GM21515 (cell line): ENCODE data around the gene NLN.
"Not testable (repeated sequence)": the region's sequence is repeated elsewhere in the genome, so short reads cannot be mapped to it uniquely, and the experiment has no call there.

ENCODE experiments used
- ATAC-seq: cut with Tn5 transposase; IDR thresholded peaks from one replicate; pipeline ENCODE4 v1.9.1; 2021; ENCODE audit not compliant: unreplicated experiment

Gene NLN

GRCh38 chr5:65769539-65769938 is 47.5 kb downstream of the NLN start:
- no peak for ATAC-seq

GRCh38 chr5:65771266-65771665 is 49.3 kb downstream of the NLN start:
- ATAC-seq, result no peak

GRCh38 chr5:65772963-65773362 is 51.0 kb downstream of the NLN start:
- not testable (repeated sequence) for ATAC-seq

DNA sequence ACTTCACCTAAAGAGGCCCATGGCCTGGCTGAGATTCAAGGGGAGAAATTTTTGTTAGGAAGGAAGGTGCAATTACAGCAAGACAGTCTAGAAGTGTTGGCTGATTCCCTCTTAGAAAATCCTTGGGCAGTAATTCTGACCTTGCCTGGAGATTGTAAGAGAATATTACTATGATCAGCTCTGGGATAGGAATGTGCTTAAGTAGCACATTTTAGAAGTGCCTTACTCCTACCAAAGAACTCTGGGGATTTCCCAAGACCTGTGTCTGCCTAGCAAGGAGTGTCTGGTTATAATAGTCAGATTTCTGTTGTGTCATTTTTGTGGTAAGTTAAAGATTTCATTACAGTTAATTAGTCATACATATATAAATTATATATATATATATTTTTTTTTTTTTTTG is 52.3 kb downstream of the NLN start:
- ATAC-seq, result no peak

DNA sequence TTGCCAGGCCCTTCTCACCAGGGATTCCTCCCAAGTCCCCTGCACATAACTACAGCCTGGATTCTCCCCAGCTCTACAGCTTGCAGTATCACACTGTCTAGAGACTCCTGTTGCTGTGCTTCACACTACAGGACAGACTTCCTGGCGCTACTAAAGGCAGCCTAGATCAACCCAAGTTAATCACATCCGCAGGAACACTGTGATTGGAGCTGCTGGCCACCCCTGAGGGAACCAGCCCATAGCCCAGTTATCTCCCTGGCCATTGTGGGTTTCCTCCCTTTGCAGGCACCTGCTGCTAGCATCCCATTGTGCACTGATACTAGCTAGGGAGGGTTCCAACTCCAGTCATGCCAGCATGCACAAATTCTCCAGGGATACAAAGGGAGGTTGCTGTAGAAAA is 53.5 kb downstream of the NLN start:
- ATAC-seq, result no peak

DNA sequence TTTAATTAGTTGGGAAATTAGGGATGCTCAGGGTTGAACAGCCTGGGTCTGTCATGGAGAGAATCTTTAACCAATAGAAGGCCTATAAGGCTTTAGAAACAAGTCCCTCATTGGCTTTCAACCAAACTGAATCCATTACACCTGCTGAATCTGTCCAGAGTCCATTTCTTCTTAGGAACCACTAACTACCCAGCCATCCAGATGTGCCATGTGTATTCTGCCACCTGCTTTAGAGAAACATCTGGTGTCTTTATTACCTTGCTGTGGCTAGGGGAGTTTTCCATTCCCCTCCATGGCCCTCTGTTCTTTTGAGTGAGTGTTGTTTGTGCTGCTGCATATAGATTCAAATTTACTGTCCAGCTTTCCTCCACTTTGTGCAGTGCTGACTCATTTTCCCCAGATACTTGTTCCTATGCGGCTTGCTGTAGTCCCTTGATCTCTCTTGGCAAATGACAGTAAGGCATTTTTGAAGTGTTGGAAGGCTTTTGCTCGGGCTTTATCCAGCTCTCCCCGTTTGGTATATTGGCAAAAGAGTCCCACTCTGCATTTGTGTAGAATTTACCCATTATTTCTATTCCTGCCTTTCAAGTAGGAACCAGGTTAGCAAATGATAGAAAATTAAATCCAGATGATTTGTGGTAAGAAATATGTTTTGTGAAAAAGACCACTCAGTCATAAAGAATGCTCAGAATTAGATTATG is 54.6 kb downstream of the NLN start:
- no peak for ATAC-seq

DNA sequence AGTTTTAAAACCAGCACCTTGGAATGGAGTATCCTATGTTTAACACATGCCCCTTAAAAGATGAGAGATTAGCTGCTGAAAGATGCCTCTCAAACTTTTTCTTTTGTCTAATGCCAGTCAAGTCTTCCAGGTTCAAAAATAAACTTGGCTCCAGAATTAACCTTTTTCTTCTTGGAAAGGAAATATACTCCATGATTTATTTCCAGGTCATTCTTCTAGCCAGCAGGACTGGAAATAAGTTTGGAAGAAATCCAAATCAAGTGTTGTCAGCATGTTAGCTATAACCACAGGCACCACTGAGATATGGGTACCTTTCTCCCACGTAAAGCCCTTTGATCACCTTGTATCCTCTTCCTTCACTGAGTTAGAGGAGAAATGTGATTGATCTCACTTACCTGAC is 56.1 kb downstream of the NLN start:
- no peak for ATAC-seq

GRCh38 chr5:65779643-65780042 is 57.6 kb downstream of the NLN start:
- ATAC-seq, result no peak

GRCh38 chr5:65788296-65788695 is 66.3 kb downstream of the NLN start:
- ATAC-seq, result not testable (repeated sequence)

DNA sequence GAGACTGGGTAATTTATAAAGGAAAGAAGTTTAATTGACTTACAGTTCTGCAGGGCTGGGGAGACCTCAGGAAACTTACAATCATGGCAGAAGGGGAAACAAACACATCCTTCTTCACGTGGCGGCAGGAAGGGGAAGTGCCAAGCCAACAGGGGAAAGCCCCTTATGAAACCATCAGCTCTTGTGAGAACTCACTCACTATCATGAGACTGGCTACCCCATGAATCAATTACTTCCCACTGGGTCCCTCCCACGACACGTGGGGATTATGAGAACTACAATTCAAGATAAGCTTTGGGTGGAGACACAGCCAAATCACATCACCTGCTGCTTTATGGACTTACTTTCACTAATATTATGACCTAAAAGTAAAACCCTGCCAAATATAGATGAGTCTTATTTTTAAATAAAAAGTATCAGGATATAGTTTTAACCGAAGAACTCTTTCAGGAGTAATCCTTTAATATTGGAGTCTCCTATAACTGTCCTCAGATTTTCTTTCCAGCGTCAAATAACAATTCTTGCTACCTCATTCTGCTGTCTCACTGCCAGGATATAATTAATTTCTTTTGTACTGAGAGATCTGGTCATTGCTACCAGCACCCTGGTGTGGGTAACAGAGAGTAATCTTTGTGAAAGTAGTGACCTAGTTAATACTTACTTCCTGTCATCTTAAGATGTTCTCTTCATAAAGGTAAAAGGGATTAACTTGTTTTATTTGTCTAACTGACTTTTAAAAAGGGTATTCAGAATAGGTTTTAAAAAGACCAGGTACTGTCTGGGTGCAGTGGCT is 68.6 kb downstream of the NLN start:
- ATAC-seq, result no peak

DNA sequence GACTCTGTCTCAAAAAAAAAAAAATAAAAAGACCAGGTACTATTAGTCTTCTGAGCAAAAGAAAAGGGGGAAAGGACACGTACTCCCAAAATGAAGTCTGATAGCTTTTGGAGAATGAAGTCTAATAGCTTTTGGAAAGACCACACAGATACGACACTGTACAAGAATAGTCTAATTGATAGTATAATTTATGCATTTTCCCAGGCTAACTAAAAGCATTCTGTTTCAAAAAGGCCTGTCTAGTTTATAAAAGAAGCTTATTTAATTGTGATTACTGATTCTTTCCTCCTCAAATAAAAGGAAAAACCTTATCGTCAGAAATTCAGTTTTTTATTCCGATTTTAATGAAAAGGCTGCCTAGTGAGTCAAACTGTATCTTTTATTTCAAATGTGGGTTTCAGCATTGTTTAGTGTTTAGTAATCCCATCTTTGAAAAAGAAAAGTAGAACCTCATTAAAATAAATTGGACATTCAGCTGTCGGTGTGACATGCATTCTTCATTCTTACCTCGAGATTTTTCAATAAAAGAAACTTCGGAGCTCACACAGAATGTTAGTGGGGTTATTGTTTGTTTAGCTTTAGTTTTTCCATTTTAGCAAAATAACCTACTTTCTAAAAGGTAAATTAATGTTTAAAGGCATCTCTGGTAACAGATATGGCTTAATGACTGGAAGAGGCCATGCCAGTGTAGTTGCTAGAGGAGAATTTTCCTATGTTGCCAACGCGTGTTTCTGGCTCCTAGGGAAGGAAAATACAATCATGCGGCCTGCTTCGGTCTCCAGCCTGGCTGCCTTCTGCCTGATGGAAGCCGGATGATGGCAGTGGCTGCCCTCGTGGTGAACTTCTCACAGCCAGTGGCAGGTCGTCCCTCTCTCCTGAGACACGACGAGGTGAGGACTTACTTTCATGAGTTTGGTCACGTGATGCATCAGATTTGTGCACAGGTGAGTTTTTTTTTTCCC is 70.0 kb downstream of the NLN start:
- ATAC-seq, result no peak

DNA sequence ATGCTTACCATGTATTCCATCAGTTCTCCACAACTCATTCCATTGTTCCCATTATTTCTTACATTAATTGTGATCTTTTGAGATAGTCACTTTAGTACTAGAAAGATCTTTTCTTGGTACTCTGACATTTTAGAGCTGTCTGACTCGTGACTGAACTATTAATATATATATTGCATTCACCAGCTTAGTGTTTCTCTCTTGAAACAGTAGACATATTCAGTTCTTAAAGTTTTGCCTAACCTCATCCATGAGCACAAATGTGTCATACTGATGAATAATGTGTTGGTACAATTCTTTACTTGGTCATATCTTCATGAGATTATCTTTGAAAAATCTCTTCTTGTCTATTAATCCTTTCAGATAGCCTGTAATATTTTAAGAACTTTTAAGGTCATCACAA is 74.3 kb downstream of the NLN start:
- ATAC-seq, result no peak

DNA sequence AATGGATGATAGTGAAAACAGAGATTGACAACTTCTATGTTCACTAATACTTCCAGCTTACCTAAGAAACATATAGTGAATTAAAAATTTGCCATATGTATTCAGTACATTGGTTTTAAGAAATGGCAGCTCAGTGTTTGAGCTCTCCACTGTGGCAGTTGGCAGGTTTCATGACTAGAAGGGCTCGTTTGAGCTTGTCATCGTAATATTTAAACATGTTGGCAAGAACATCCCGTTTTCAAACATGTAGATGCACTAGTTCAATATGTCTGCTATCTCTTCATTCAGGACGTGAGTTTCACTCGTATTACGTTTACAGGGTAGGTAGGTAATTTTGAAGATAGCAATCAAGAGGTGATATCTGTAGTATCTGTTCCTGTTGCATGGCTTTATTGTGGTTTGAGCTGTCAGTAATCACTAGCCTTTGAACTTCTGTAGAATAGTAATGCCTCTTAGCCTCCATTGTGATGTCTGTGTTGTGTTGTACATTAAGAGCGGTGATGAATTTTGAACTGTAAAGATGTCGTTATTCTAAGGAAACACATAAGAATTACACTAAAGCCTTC is 74.8 kb downstream of the NLN start:
- ATAC-seq, result no peak

GRCh38 chr5:65797481-65797880 is 75.5 kb downstream of the NLN start:
- ATAC-seq, result no peak

DNA sequence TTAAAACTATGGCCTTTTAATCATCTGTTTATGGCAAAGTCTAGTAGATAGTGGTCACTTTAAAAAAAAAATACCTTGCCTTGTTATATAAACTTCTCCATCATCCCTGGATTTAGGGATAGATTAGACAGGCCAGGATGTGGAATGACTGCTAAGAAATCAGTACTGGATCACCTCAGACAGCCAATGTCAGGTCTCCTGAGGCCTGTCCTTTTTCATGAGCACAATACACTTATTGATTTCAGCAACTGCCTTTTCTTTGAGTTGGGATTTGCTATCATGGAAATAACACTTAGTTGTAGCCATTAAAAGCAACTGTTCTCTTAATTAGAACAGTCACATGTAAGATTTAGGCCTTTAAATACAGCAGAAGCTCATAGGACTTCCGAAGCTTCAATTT is 77.9 kb downstream of the NLN start:
- ATAC-seq, result no peak

DNA sequence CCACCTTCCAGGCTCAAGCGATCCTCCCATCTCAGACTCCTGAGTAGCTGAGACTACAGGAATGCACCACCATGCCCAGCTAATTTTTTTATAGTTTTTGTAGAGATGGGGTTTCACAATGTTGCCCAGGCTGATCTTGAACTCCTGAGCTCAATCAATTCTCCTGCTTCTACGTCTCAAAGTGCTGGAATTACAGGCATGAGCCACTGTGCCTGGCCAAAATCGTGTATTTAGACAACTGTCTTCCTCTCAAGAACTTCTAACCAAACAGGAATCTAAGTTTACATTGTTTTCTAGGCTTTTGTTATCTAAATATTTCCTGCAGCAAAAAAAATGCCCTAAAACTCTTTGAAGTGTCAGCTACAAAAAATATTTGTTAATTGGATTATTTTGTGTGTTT is 78.8 kb downstream of the NLN start:
- ATAC-seq, result no peak

DNA sequence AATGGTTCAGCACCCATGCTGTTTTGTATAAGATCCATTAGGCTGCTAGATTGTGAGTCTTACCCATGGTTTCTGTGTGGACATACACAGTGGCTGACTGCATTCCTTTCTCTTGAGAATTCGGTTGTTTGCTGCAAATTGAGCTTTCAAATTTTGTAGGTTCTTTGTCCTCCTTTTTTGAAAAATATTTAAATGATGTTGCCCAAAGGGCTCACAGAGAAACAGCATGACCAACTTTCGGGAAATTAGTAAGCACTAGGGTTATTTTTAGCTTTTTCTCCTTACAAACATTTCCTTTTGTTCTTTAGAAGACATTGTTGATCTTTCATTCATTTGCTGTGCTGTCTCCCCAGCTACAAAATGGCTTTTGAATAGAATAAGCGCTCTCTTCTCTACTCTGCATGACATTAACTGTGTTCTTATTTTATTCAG is 79.4 kb downstream of the NLN start:
- no peak for ATAC-seq

DNA sequence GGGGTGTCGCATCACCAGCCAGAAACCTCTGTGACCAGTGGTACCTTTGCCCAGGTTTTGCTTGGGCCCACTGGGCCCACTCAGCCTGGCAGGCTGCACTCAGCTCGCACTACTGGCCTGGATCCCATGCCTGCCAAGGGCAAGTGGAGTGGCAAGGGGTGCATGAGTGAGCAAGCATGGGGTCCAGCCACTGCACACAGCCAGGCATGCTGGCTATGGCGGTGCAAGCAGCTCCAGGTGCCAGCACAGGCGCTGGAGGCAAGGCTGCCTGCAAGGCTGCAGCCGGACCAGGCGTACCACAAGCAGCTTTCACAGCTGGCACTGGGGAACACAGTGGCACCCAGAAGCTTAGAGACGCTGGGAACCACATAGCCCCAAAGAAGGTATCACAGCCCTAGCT is 80.1 kb downstream of the NLN start:
- ATAC-seq, result no peak

- no peak for ATAC-seq
These were observed 80.8 kb downstream of the NLN start for GRCh38 chr5:65802820-65803219.

DNA sequence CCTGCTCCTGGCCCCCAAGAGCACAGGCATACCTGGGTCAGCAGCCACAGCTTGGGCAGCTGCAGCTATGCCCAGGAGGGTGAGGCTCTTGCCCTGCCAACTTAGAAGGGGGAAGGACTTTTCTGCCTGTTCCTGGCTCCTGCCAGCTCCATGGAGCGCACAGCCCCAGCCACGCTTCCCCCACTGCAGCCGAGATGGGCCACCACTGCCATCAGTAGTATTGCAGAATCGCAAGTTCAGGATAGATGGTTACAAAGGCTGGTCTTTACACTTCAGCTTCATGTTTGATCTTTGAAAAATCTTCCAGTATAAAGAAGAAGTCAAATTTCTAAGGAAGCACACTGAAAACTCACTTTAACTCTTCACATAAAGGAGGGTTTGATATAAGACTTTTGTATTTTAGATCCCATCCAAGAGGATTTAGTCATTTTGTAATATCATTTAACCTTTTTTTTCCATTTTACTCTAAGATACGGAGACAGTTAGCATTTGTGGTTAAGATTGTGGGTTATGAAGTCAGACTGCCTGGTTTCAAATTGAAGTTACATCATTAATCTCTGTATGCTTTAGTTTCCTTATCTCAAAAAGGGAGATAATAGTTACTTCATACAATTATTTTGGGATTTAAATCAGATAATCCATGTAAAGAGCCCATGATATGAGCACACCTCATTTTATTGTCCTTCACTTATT is 81.8 kb downstream of the NLN start:
- ATAC-seq, result no peak

DNA sequence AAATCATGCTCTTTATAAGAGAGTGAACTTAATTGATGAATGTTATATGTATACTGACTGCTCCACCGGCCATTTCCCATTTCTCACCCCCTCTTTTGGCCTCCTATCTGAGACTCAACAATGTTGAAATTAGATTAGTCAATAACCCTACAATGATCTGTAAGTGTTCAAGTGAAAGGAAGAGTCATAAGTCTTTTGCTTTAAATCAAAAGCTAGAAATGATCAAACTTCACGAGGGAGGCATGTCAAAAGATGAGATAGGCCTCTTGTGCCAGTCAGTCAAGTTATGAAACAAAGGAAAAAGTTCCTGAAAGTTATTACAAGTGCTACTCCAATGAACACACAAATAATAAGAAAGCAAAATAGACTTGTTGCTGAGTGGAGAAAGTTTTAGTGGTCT is 83.1 kb downstream of the NLN start:
- no peak for ATAC-seq
